Motor neuron (in vitro differentiated cells): Measurements from ENCODE around the gene NCR2. TPM values are rescaled to one million over a fixed set of nuclear protein-coding genes. Genes with fewer than 3 reads are reported as not detected.
A peak's percentile ranks its signal among the peaks of the same experiment; 100 is the strongest.

Experiments
- ATAC-seq, 8 experiments: fragments of 200-7000 bp; cut with Tn5 transposase; replicated peaks in 6 of 8; 2 replicates each; pipeline ENCODE4 v1.8.0; 2021; ENCODE audit warnings: mild to moderate bottlenecking in 8 of 8, moderate library complexity in 8 of 8
- H3K27ac ChIP-seq, 2 donors: fragments of 250-450 bp; sonication (Bioruptor Pico); 2 replicates each; pipeline ENCODE4 v1.9.0; 2021; ENCODE audit warnings: antibody characterized with exemption in 2 of 2, mild to moderate bottlenecking in 2 of 2, moderate library complexity in 1 of 2
- H3K4me1 ChIP-seq, 2 donors: fragments of 250-450 bp; sonication (Bioruptor Pico); replicated peaks in 1 of 2; 2 replicates each; pipeline ENCODE4 v1.6.1; 2021; ENCODE audit warnings: antibody characterized with exemption in 2 of 2, mild to moderate bottlenecking in 2 of 2, moderate library complexity in 1 of 2
- H3K4me3 ChIP-seq, 5 donors: fragments of 250-450 bp; sonication (Bioruptor Pico); 2 replicates each; pipeline ENCODE4 v1.9.0; 2021; ENCODE audit warnings: antibody characterized with exemption in 5 of 5, mild to moderate bottlenecking in 5 of 5, moderate library complexity in 4 of 5
- WGBS, 10 experiments: fragments of 450-650 bp; shearing (Covaris generic); methylation state at CpG; one replicate each; pipeline ENCODE4 v1.0.0; 2022; 5-methylcytosine and 5-hydroxymethylcytosine counted together
- in situ Hi-C, 9 experiments: fragments of 400-800 bp; cut with MboI; loops; one replicate each; pipeline ENCODE4 v1.15.0; 2021; ENCODE audit warnings: low sequenced_read_pairs in 9 of 9, low pct_unique_long_range_greater_than_20kb in 2 of 9; ENCODE audit not compliant: unreplicated experiment in 9 of 9
- total RNA-seq, 8 experiments: library from RNA; unstranded; fragments of 300-600 nt; gene quantifications; 2 replicates each; pipeline versions ENCODE4 v1.2.3 to v1.2.4, GENCODE V29; 2022

Gene NCR2
- total RNA-seq, 8 experiments from 2014 or later: not detected

DNA sequence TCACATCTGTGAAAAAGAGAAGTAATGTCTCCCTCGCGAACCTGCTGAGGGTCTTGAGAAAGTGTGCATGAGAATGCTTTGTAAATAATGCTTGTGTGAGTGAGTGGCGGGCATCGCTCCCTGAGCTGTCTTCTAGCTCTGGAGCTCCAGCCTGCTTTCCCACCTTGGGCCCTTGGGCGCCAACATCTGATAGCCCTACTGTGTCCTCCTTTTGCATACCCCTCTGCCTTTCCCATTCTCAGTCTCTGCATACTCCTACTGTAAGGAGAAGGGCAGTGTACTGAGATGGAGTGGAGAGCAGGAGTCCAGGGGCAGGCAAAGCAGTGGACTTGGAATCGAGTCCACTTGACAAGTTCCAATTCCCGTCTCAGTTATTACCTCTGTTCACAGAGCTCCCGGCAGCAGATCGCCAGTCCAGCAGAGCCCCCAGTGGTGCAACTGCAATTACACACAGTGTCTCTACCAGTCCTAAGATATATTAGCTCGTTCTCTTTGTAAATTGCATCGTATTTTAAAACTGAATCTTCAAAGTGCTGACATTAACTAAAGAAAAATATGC is 847 bp upstream of the NCR2 start:
- 7 to 87% (median 74%) methylated on average over 3 to 11 of the region's 11 CpGs; no CpG with 5 or more reads in 3 of the 10 experiments for WGBS, 10 experiments
- H3K27ac ChIP-seq: no peak overlapping the region
- in situ Hi-C loops: no loop called here
- H3K4me3 ChIP-seq: no peak overlapping the region
- ATAC-seq: peak in 4 of 8 experiments; percentile 42 to 78 (median 44)
- no peaks in the 10 kb centered on the region for H3K4me1 ChIP-seq

DNA sequence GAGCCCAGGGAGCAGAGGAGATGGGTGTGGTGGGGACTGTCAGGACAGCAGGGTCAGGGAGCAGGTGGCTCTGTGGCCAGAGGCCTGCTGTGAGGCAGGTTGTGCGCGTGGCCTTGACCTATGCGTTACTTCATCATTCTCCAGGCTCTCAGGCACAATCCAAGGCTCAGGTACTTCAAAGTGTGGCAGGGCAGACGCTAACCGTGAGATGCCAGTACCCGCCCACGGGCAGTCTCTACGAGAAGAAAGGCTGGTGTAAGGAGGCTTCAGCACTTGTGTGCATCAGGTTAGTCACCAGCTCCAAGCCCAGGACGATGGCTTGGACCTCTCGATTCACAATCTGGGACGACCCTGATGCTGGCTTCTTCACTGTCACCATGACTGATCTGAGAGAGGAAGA is 535 bp downstream of the NCR2 start:
- in situ Hi-C loops: no loop called here
- 18 to 100% (median 81%) methylated on average over 2 to 10 of the region's 11 CpGs; no CpG with 5 or more reads in 5 of the 10 experiments for WGBS, 10 experiments
- ATAC-seq: no peak
- no peak overlapping the region for H3K27ac ChIP-seq
- H3K4me1 ChIP-seq: no peaks in the 10 kb centered on the region
- H3K4me3 ChIP-seq: no peak overlapping the region

DNA sequence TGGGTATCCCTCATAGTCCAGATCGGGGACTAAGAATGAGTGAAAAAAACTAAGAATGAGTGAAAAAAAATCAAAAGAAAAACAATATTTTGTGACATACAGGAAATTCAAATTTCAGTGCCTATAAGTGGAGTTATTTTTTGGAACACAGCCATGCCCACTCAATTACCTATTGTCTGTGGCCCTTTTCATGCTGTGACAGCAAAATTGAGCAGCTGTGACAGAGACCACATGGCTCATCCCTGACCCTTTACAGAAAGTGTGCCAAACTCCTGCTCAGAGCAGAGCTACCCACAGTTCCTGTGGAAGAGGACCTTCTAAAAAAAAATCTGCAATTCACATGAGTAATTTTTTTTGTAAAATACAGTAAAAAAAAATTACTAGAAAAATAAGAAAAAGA is 1.4 kb downstream of the NCR2 start:
- peak in 1 of 8 experiments; percentile 28 for ATAC-seq
- Histone ChIP-seq H3K4me3 (no peak overlapping the region), H3K4me1 (no peaks in the 10 kb centered on the region), H3K27ac (no peak overlapping the region)
- in situ Hi-C loops: no loop called here
- 14 to 90% (median 71%) methylated on average over 1 of the region's 1 CpG; no CpG with 5 or more reads in 5 of the 10 experiments for WGBS, 10 experiments

DNA sequence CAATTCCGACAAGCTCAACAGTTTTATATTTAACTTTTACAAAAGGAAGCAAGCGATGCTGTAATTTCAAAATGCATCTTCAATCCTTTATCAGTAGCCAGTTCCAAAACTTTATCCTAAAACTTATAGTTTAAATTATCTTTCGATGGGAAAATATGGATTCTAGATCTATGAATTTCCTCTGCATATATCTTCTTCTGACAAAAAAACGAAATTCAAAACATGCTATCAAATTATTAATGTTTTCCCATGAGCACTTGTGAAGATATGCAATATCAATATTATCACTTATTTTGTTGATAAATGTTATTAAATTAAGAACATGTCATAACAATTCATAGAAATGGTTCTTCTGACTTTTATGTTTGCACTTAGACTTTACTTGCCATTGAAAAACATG is 2.3 kb downstream of the NCR2 start:
- 0 to 90% (median 58%) methylated on average over 2 to 4 of the region's 4 CpGs for WGBS, 10 experiments
- Histone ChIP-seq H3K4me1 (no peaks in the 10 kb centered on the region), H3K4me3 (no peak overlapping the region), H3K27ac (no peak overlapping the region)
- in situ Hi-C loops: no loop called here
- ATAC-seq: no peak

DNA sequence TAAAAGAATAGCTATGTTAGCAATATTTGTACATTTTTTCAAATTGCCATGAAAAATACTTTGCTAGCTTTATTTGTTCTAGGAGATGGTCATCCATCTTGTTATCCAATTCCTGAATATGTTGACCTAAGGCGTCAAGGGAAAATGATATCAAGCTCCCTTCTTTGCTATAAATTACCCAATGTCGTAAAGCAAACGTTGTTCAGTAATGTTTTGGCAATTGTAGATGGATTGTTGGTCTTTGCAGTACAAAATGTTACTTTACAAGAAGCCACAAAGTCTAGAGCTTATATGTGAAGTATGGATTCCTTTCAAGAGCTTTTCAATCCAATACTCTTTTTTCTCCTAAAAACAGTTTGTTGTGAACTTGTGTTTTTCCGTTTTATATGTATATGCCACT is 3.3 kb downstream of the NCR2 start:
- no peak overlapping the region for H3K4me3 ChIP-seq
- H3K27ac ChIP-seq: no peak overlapping the region
- WGBS, 10 experiments: 0 to 80% (median 64%) methylated on average over 1 to 4 of the region's 4 CpGs
- no peaks in the 10 kb centered on the region for H3K4me1 ChIP-seq
- in situ Hi-C loops: no loop called here
- no peak for ATAC-seq

DNA sequence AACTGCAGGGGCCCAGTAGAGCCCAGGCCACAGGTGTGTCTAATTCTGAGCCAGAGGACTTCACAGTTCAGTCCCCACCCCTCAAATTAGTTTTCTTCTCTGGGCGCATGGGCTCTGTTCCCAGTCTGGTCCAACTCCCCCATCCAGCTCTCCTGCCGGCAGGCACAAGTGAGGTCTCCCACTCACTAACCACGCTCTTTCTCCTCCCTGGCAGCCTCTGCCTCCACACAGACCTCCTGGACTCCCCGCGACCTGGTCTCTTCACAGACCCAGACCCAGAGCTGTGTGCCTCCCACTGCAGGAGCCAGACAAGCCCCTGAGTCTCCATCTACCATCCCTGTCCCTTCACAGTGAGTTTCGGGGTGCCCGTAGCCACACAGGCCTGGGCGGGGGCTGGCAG is 6.2 kb downstream of the NCR2 start:
- 0 to 100% (median 79%) methylated on average over 1 to 6 of the region's 8 CpGs; no CpG with 5 or more reads in 6 of the 10 experiments for WGBS, 10 experiments
- no peak for ATAC-seq
- no peak overlapping the region for H3K27ac ChIP-seq
- H3K4me3 ChIP-seq: no peak overlapping the region
- in situ Hi-C loops: no loop called here
- no peaks in the 10 kb centered on the region for H3K4me1 ChIP-seq

DNA sequence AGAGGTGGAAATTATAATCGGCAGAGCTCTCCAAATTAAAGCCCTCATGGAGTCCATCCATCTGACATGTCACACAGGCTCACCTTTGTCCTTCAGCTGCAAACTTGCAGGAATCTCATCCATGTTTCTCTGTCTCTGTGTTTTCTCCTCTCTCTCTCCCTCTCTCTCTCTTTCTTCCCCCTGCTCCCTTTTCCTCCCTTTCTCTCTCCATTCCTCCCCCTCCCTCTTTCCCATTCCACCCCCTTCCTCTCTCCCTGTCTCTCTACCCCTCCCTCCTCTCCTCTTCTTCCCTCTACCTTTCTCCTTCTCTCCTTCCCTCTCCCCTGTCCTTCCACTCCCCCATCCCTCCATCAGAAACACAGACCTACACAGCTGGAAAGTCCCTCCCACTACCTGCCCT is 6.8 kb downstream of the NCR2 start:
- no peaks in the 10 kb centered on the region for H3K4me1 ChIP-seq
- WGBS, 10 experiments: no CpG with 5 or more reads among the region's 1 CpG
- no peak overlapping the region for H3K27ac ChIP-seq
- no peak for ATAC-seq
- no peak overlapping the region for H3K4me3 ChIP-seq
- in situ Hi-C loops: no loop called here

DNA sequence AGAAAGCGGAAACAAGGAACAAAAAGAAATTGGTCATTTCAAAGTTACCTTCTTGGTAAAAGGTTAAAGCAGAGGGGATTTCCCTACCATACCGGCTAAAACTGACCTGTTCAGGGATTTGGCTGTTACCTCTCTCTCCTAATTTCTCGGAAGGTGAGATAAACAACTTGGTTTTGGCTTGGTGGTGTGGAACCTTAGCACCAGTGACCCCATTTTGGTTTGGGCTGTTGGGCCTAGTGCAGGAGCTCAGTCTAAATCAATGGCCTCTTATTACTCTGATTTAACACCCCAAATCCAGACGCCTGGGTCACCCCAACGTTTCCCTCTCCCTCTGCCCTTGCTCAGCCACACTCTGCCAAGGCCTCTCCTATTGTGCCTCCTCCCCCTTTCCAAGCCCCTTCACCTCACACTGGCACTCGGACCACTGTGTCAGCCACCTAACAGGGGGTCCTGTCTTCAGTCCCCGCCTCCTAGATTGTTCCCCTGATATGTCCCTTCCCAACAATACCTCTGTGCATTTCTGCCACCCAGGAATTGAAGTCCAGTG is 8.3 kb downstream of the NCR2 start:
- in situ Hi-C loops: no loop called here
- ATAC-seq: no peak

DNA sequence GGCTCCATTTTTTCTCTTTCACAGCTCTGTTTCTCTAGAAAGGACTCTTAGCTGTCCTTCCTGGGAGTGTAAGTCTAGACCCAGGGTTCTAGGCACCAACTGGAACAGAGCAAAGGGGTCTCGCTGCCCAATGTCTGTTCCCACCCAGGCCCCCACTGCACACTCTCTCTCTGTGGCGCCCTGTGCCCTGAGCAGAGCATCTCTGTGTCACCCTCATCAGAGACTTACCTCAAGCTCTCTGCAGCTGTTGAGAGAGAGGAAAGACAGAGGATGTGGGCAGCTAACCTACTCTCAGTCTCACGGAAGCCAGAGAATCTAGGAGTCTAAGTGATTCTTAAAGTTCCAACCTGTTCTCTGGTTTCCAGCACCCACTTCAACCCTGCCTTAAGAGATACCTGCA is 9.5 kb downstream of the NCR2 start:
- Histone ChIP-seq H3K4me3 (no peak overlapping the region), H3K27ac (no peak overlapping the region), H3K4me1 (no peaks in the 10 kb centered on the region)
- 60 to 100% (median 77%) methylated on average over 1 to 3 of the region's 3 CpGs; no CpG with 5 or more reads in 6 of the 10 experiments for WGBS, 10 experiments
- ATAC-seq: no peak
- in situ Hi-C loops: no loop called here

More for the DNA sequence above, 8.3 kb downstream of the NCR2 start:
- Histone ChIP-seq H3K4me3 (no peak overlapping the region), H3K4me1 (no peaks in the 10 kb centered on the region), H3K27ac (no peak overlapping the region)
- 17 to 100% (median 82%) methylated on average over 1 to 7 of the region's 7 CpGs for WGBS, 10 experiments

DNA sequence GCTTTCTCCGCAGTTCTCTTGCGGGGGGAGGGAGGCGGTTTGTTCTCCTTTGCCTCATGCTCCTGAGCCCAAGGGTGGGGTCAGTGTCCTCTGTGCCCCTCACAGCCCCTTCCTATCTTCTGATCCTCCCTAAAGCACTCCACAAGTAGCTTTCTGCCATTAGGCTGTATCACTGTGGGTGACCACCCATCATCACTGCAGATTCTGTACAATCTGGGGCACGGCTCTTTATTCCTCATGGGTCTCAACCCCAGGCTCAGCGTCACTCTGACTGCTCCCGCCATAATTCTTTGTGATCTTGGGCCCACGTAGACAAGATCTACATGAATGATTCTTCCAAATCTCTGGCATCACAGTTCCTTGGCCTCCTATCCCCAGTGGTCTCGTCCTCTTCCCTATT is 10.5 kb downstream of the NCR2 start:
- WGBS, 10 experiments: 20 to 89% (median 70%) methylated on average over 1 to 4 of the region's 8 CpGs; no CpG with 5 or more reads in 3 of the 10 experiments
- in situ Hi-C loops: no loop called here
- Histone ChIP-seq H3K4me1 (no peaks in the 10 kb centered on the region), H3K27ac (no peak overlapping the region), H3K4me3 (no peak overlapping the region)
- no peak for ATAC-seq

DNA sequence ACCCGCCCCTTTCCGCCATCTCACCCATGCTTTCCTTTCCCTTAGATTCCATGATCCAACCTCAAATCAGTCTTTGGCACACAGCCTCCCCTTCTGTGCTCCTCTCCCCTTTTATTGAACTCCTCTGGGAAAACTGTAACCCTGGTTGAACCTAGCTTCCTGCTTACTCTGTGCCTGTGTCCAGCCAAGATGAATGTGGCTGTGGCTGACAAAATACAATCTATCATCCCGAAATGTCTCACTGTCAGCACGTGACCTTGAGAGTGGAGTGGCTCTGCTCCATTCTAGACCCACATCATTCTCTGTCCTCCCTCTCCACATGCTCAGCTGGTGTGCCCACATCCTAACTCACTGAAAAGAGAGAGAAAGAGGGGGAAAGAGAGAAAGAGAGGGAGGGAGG is 11.0 kb downstream of the NCR2 start:
- Histone ChIP-seq H3K4me1 (no peaks in the 10 kb centered on the region), H3K4me3 (no peak overlapping the region), H3K27ac (no peak overlapping the region)
- in situ Hi-C loops: no loop called here
- WGBS, 10 experiments: 55 to 60% methylated on average over 2 of the region's 4 CpGs; no CpG with 5 or more reads in 8 of the 10 experiments
- peak in 5 of 8 experiments; percentile 24 to 68 (median 42) for ATAC-seq

DNA sequence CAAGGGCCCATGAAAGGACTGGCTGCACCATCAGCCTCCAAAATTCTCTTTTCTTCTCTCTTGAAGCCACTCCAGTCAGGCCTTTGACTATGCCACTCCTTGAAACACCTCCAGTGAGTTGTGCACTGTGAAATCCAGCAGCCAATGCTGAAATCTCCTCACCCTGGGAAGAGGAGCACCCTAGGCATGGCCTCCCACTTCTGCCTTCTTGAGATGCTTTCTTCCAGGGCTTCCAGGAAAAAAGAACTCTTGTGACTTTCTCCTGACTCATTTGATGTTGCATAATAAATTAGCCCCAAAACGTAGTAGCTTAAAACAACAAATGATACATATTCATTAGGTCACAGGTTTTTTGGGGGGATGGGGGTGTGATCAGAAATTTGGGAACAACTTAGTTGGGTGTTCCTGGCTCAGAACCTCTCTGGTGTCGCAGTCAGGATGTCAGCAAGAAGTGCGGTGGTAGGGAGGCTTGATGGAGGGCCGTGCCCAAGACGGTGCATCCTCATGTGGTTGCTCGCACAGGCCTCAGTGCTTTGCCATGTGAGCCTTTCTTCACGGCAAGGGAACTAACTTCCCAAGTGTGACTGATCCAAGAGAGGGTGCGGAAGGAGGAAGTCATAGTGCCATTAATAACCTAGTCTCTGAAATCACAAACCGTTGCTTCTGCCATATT is 12.1 kb downstream of the NCR2 start:
- Histone ChIP-seq H3K4me1 (no peaks in the 10 kb centered on the region), H3K4me3 (no peak overlapping the region), H3K27ac (no peak overlapping the region)
- WGBS, 10 experiments: 20 to 90% (median 73%) methylated on average over 1 to 7 of the region's 9 CpGs; no CpG with 5 or more reads in 2 of the 10 experiments
- ATAC-seq: no peak
- in situ Hi-C loops: no loop called here

DNA sequence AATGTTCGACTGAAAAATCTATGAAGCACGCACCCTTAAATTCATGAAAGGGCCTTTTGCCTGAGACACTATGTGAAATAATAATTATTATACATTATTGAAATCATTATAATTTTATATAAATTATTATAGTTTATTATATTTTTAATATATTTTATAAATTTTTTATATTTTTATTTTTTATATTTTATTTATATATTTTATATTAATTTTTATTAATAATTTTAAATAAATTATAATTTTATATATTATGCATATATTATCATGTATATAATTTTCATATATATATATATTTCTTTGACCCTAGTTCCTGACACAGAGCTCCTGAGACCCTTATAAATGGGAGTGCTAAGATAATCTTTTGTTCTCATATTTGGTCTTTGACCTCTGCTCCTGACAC is 13.5 kb downstream of the NCR2 start:
- Histone ChIP-seq H3K27ac (no peak overlapping the region), H3K4me1 (no peaks in the 10 kb centered on the region), H3K4me3 (no peak overlapping the region)
- 20 to 94% (median 75%) methylated on average over 2 of the region's 2 CpGs; no CpG with 5 or more reads in 1 of the 10 experiments for WGBS, 10 experiments
- in situ Hi-C loops: no loop called here
- no peak for ATAC-seq
